Anterior cingulate cortex (tissue), 58 donors: ENCODE results near the gene DLEC1.
"Not testable (repeated sequence)": the region's sequence is repeated elsewhere in the genome, so short reads cannot be mapped to it uniquely, and the experiment has no call there.

Experiments
- DNase-seq, 58 donors: peaks; one replicate each; lab custom pipeline; 2025; lab: John Stamatoyannopoulos, UW

The DLEC1 gene

DNA sequence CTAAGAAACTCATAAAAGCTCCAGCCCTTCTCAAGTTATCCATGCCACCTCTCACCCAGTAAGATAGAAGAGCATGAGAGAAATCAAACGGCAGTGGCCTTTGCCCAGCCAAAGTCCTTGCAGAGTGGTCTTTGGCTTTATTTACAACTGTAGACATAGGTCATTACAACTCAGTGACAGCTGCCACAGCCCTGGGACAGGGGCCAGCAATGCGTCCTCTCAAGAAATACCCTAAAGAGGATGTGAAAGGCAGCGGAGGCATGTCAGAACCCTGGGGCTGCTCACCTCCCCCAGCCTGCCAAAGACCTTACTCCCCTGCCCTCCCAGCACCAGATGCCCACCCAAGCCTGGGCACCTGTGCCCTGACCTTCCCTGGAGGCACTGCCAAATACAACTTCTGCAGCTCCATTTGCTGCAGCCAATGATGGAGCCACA is 91.6 kb downstream of the DLEC1 start:
- no peak for DNase-seq

- DNase-seq, result peak in 1 of 58 donors; percentile 18
Observed at GRCh38 chr3:38131621-38132369, 92.8 kb downstream of the DLEC1 start.

DNA sequence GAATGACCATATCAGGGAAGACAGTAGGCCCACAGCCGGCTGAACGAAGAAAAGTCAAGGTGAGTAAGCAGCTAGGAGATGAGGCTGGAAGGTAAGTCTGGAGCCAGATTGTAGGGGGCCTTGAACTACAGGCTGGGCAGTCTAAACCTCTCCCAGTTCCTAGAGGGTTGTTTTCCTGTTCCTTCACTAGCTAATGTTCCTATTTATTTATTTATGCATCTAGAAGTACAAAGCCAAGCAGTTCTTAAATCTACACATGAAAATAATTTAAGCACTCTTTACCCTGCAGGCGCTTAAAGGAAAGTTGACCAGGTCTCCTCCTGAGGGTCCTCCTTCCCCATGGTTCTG is 94.2 kb downstream of the DLEC1 start:
- DNase-seq, result no peak

DNA sequence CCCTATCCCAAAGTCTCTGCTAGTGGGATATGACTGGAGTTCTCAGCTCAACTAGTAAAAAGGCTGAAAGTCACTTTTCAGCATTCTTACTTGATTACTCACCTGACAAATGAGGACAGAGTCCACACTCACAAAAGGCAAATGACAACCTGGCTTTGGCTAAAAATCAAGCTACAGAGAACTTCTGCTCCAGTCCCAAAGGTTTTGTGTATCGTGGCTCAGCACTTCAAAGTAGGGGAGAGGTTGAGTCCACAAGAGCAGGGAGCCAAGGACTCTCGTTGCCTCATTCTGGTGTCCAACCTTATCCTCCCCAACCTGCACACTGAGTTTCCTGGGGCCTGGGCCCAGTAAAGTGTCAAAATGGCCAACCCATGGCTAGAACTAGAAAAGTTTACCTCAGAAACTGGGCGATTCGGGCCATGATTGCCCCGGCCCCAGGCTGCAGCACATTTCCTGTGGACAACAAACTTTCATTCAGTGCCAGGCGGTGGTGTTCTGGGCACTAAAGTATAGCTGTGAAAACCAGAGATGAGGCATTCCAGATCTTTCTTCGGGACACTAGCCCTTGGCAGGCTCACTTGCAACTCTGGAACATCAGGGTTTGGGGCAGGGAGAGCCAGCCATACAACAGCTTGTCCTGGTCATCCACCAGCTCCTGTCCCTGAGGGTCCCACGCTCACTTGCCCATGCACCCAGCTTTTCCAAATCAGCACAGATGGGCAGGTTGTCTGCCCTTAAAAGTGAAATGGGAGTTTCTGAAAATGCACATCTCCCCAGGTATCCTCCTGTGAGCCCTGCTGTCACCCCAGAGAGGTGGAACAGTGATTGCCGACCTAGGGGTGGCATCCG is 94.8 kb downstream of the DLEC1 start:
- DNase-seq, result no peak

- DNase-seq, result not testable (repeated sequence)
Observed at GRCh38 chr3:38134517-38135143, 95.6 kb downstream of the DLEC1 start.

DNA sequence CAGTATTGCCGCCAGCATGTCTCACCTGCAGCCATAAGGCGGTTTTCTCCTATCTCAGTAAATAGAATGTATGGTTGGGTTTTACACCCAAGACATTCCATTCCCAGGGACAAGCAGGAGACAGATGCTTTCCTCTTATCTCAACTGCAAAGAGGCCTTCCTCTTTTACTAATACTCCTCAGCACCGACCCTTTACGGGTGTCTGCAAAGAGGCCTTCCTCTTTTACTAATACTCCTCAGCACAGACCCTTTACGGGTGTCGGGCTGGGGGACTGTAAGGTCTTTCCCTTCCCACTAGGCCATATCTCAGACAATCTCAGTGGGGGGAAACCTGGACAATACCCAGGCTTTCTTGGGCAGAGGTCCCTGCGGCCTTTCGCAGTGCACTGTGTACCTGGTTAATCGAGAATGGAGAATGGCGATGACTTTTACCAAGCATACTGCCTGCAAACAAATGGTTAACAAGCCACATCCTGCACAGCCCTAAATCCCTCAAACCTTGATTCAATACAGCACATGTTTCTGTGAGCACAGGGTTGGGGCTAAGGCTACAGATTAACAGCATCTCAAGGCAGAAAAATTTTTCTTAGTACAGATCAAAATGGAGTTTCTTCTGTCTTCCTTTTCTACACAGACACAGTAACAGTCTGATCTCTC is 96.7 kb downstream of the DLEC1 start:
- DNase-seq, result not testable (repeated sequence)

DNA sequence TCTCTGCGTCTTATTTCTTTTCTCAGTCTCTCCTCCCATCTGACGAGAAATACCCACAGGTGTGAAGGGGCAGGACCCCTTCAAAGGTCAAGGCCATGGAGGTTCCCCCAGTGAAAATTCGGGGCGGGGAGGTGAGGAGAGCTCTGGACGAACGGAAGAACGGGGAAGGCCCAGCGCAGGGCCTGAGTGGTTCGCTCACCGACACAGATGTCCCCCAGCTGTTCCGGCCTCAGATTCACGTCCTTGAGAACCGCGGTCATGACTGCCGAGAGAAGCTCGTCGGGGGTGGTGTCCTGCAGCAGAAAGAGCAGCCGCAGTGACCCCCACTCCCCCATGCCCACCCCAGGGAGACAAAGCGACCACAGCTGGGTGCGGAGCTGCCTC is 97.4 kb downstream of the DLEC1 start:
- peak in 1 of 58 donors; percentile 49 for DNase-seq

GRCh38 chr3:38136777-38137614 is 98.0 kb downstream of the DLEC1 start, which contains the start of gene ACAA1:
ACAA1 (minus strand) TSS chr3:38137127; CDS start chr3:38137035, 92 bp downstream.
- peak; percentile 85 to 100 (median 99) for DNase-seq

- DNase-seq, result peak in 1 of 58 donors; percentile 39
Observed at GRCh38 chr3:38137615-38138348, 98.8 kb downstream of the DLEC1 start.

GRCh38 chr3:38138349-38139190 is 99.6 kb downstream of the DLEC1 start, which contains the start of gene MYD88:
MYD88 (plus strand) TSS chr3:38138661; CDS start chr3:38138701, 40 bp downstream.
- DNase-seq, result peak in 43 of 58 donors; percentile 13 to 71 (median 44)

GRCh38 chr3:38139191-38139590 is 100.2 kb downstream of the DLEC1 start:
- DNase-seq, result no peak

- DNase-seq, result no peak
Observed at GRCh38 chr3:38139652-38140051, 100.6 kb downstream of the DLEC1 start.

GRCh38 chr3:38140326-38141172 is 101.5 kb downstream of the DLEC1 start:
- DNase-seq, result no peak

GRCh38 chr3:38141173-38141951 is 102.4 kb downstream of the DLEC1 start:
- no peak for DNase-seq

- no peak for DNase-seq
Observed at GRCh38 chr3:38141952-38142273, 102.9 kb downstream of the DLEC1 start.

DNA sequence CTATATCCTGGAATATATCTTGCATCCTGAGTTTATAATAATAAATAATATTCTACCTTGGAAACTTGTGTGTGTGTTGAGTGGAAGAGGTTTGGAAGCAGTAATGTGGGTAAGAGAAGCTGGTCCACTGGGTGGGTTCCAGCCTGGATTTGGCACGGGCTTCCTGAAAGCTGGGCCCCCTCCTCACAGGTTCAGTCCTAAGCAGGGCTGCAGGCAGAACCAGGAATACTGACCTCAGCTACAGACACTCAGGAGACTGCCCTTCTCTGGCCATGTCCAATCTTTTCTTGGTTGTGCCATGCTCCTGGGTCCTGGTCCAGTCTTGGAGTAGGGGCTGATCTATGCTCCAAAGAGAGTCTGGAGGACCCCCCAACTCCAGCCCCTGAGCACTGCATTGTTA is 104.0 kb downstream of the DLEC1 start:
- no peak for DNase-seq
